Measurements from ENCODE around the gene CCDC6.

DNA sequence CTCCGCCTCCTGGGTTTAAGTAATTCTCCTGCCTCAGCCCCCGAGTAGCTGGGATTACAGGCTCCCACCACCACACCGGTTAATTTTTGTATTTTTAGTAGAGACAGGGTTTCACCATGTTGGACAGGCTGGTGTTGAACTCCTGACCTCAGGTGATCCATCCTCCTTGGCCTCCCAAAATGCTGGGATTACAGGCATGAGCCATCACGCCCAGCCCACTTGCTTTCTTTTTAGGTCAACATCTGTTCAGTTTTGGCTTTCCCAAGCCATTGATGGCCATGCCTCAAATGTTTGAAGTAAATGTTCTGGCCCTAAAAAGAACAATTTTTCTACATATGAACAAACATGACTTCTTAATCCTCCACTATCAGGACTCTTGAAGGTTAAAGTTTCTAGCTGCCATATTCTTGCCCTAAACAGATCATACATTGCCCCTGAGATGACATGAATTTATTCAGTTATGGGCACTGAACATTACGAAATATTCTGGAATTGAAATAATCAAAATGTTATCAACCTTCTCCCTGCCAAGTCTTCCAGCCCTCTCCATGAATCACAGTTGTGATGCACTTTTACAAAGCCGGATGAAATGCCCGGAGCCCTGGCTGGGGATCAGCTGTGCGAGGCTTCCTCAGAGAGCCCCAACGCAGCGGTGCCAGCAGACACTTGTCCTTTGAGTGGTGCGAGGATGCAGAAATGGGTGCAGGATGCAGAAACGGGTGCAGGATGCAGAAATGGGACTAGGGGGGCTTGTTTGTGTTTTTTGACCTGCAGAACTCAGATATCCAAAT, 156.0 kb downstream of the CCDC6 start:
- TF ChIP-seq POLR2A (IDR thresholded peaks at IDR 0.05) (no peak), CTCF (IDR thresholded peaks at IDR 0.05) (no peak)
